Measurements from ENCODE around the gene SPACA7.
"Not testable (repeated sequence)": the region's sequence is repeated elsewhere in the genome, so short reads cannot be mapped to it uniquely, and the experiment has no call there.

SPACA7 gene

DNA sequence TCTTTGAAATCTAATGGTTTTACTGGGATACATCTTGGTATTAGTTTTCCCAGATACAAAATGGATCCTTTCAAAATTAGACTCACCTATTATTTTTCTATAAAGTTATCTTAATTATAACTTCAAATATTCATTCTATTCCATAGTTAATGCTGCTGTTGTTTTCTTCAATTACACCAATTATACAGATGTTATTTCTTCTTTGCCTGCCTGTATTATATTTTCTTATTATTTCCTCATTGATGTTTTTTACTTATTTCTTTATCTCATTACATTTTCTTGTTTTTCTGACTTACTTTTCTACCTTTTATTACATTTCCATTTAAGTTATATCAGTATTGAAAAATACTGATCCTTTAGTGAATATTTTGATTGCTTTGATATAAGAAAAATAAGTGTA, 40.9 kb downstream of the SPACA7 start:
- DNase-seq (ENCODE audit: extremely low spot score): no peak
- POLR2A ChIA-PET: no interaction called here
- TF ChIP-seq FOXK2 (IDR thresholded peaks at IDR 0.05): no peak
- no peak for TF ChIP-seq SUZ12 (IDR thresholded peaks at IDR 0.05)
- TF ChIP-seq HDGF (IDR thresholded peaks at IDR 0.05; ENCODE audit: borderline replicate concordance): no peak
- TF ChIP-seq ARNT (IDR thresholded peaks at IDR 0.05): no peak
- TF ChIP-seq, protein P1, sequence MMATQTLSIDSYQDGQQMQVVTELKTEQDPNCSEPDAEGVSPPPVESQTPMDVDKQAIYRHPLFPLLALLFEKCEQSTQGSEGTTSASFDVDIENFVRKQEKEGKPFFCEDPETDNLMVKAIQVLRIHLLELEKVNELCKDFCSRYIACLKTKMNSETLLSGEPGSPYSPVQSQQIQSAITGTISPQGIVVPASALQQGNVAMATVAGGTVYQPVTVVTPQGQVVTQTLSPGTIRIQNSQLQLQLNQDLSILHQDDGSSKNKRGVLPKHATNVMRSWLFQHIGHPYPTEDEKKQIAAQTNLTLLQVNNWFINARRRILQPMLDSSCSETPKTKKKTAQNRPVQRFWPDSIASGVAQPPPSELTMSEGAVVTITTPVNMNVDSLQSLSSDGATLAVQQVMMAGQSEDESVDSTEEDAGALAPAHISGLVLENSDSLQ (IDR thresholded peaks at IDR 0.05): no peak
- CTCF ChIA-PET: no interaction called here

DNA sequence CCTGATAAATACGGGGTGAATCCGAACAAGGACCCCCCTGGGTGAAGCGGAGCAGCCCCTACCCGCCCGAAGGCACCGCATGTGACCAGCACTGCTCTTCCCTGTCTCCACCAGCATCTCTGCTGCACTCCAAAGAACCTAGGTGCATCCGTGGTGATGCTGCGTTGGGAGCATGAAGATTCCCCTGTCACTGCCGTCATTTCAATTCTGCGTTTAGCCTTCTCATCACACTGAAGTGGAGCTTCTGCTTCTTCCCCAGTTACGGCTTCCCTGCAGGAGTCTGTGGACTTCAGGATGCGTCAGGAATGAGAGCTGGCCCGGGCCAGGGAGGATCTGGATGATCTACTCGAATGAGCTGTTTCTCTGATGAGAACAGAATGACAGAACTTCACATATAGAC, 47.9 kb downstream of the SPACA7 start:
- CTCF ChIA-PET: no interaction called here
- no peak for DNase-seq (ENCODE audit: extremely low spot score)
- POLR2A ChIA-PET: no interaction called here
- TF ChIP-seq ZNF384 (IDR thresholded peaks at IDR 0.05) (no peak), TARDBP (IDR thresholded peaks at IDR 0.05) (no peak), FOXK2 (IDR thresholded peaks at IDR 0.05) (no peak), ELF4 (IDR thresholded peaks at IDR 0.05) (no peak), HDGF (IDR thresholded peaks at IDR 0.05; ENCODE audit: borderline replicate concordance) (no peak), L3MBTL2 (conservative IDR thresholded peaks at IDR 0.05) (no peak), NFRKB (IDR thresholded peaks at IDR 0.05) (no peak), SUZ12 (IDR thresholded peaks at IDR 0.05) (no peak), ARNT (IDR thresholded peaks at IDR 0.05) (no peak), CTBP1 (IDR thresholded peaks at IDR 0.05; ENCODE audit: borderline replicate concordance) (no peak), LEF1 (IDR thresholded peaks at IDR 0.05; ENCODE audit: borderline replicate concordance) (no peak), BHLHE40 (IDR thresholded peaks at IDR 0.05; ENCODE audit: borderline replicate concordance) (no peak), SP1 (IDR thresholded peaks at IDR 0.05) (no peak), FOXM1 (IDR thresholded peaks at IDR 0.05; ENCODE audit: borderline replicate concordance) (no peak), FOXA1 (IDR thresholded peaks at IDR 0.05) (no peak)
- TF ChIP-seq, protein P1 (IDR thresholded peaks at IDR 0.05): no peak

DNA sequence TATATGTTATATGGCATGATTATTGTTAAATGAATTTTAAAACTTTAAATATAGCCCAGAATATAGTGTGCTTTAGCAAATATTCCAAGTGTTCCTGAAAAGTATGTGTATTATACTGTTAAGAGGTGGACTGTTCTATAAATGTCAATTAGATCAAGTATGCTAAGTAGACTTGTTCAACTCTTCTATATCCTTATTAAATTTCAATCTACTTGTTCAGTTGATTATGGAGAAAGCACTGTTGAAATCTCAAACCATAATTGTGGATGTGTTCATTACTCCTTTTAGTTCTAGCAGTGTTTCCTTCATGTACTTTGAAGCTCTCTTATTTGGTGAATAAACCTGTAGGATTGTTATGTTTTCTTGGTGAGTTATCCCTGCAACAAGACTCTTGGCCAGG, 52.5 kb downstream of the SPACA7 start:
- POLR2A ChIA-PET: no interaction called here
- no peak for DNase-seq (ENCODE audit: extremely low spot score)
- CTCF ChIA-PET: no interaction called here
- TF ChIP-seq LEF1 (IDR thresholded peaks at IDR 0.05; ENCODE audit: borderline replicate concordance) (no peak), HDGF (IDR thresholded peaks at IDR 0.05; ENCODE audit: borderline replicate concordance) (no peak), NFRKB (IDR thresholded peaks at IDR 0.05) (no peak), ARNT (IDR thresholded peaks at IDR 0.05) (no peak), BHLHE40 (IDR thresholded peaks at IDR 0.05; ENCODE audit: borderline replicate concordance) (no peak), ZNF384 (IDR thresholded peaks at IDR 0.05) (no peak), L3MBTL2 (conservative IDR thresholded peaks at IDR 0.05) (no peak), SUZ12 (IDR thresholded peaks at IDR 0.05) (no peak), FOXM1 (IDR thresholded peaks at IDR 0.05; ENCODE audit: borderline replicate concordance) (no peak), ELF4 (IDR thresholded peaks at IDR 0.05) (no peak), SP1 (IDR thresholded peaks at IDR 0.05) (no peak), FOXK2 (IDR thresholded peaks at IDR 0.05) (no peak), CTBP1 (IDR thresholded peaks at IDR 0.05; ENCODE audit: borderline replicate concordance) (no peak), TARDBP (IDR thresholded peaks at IDR 0.05) (no peak), FOXA1 (IDR thresholded peaks at IDR 0.05) (no peak)
- TF ChIP-seq, protein P1 (IDR thresholded peaks at IDR 0.05): no peak

DNA sequence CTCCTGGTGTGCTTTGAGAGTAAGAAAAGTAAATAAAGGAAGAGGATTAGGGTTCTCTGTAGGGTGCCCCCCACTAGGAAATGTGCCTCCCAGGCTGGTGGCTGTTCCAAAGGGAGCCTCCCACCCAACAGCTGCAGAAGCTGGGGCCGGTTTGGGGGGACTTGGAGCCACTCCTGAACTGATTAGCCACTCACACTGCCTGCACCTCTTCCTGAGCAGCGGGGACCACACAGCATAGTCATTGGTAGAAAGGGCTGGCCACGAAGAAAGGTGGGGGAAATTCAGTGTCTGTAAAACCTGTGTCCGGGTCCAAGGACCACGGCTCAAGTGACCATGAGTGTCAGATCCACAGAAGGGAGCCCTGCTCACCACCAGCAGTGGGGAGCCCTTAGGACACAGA, 55.6 kb downstream of the SPACA7 start:
- no peak for DNase-seq (ENCODE audit: extremely low spot score)
- ChIA-PET CTCF (no interaction called here), POLR2A (no interaction called here)
- TF ChIP-seq BHLHE40 (IDR thresholded peaks at IDR 0.05; ENCODE audit: borderline replicate concordance) (no peak), FOXM1 (IDR thresholded peaks at IDR 0.05; ENCODE audit: borderline replicate concordance) (no peak), HDGF (IDR thresholded peaks at IDR 0.05; ENCODE audit: borderline replicate concordance) (no peak), LEF1 (IDR thresholded peaks at IDR 0.05; ENCODE audit: borderline replicate concordance) (no peak), L3MBTL2 (conservative IDR thresholded peaks at IDR 0.05) (no peak), ELF4 (IDR thresholded peaks at IDR 0.05) (no peak), SUZ12 (IDR thresholded peaks at IDR 0.05) (no peak), ARNT (IDR thresholded peaks at IDR 0.05) (no peak), FOXA1 (IDR thresholded peaks at IDR 0.05) (no peak), SP1 (IDR thresholded peaks at IDR 0.05) (no peak), ZNF384 (IDR thresholded peaks at IDR 0.05) (no peak)
- TF ChIP-seq, protein P1 (IDR thresholded peaks at IDR 0.05): no peak

DNA sequence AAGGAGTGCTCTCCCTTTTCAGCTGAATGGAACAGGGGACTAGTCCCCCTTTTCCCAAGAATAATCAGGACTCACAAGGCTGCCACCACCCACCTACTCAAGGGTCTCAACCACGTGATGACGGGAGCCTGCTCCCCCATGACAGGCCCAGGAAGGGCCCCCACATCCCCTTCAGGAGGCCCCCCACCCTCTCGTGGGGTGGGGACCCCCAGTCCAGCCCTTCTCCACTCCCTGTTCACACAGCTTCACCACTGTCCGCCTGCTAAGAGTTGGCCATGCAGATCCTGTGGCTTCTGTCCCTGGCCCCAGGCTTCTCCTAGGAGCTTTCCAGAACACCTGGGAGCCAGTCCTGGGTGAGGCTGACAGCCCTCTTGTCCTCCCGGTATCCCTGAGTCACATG, 56.6 kb downstream of the SPACA7 start:
- POLR2A ChIA-PET; CTCF ChIA-PET; DNase-seq (ENCODE audit: extremely low spot score): not testable (repeated sequence)

DNA sequence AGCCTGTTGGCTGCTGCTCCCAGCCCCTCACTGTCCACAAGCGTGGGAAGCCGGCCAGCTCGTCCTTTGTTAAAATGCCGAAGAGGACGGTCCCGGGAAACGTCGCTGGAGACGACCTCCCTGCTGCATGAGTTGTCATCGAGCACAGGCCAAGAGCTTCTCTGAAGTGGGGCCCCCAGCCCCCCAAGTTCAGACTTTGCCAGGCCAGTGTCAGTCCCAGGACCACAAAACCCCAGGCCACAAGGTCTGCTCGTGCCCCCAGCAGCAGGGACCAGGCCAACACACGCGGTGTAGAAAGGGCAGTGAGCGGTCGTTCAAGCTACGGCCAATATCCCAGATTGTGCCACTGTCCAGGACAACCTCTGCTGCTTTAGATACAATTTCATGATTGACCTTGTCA, 57.4 kb downstream of the SPACA7 start:
- CTCF ChIA-PET; DNase-seq (ENCODE audit: extremely low spot score); POLR2A ChIA-PET: not testable (repeated sequence)

DNA sequence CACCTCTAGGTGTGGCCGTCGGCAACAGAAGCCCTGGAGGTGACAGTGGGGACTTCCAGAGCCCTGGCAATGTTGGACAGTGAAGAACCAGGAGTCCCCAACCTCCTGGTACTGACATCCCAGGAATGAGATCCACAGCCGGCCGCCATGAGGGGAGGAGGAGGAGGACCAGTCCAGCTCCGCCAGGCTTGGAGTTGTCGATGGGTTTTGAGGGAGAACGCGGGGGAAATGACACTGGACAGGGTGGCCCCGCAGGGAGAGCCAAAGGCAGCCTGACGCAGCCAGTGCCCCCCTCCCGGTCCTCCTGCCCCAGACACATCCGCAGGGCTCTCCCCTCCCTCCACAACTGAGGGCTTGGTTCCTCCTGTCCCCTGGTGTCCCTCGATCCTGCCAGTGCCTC, 57.9 kb downstream of the SPACA7 start:
- ChIA-PET POLR2A (no interaction called here), CTCF (no interaction called here)
- no peak for DNase-seq (ENCODE audit: extremely low spot score)
- no peak for TF ChIP-seq ZNF384 (IDR thresholded peaks at IDR 0.05)
- TF ChIP-seq BHLHE40 (IDR thresholded peaks at IDR 0.05; ENCODE audit: borderline replicate concordance): no peak
- TF ChIP-seq L3MBTL2 (conservative IDR thresholded peaks at IDR 0.05): no peak
- no peak for TF ChIP-seq NFRKB (IDR thresholded peaks at IDR 0.05)
- no peak for TF ChIP-seq CTBP1 (IDR thresholded peaks at IDR 0.05; ENCODE audit: borderline replicate concordance)
- no peak for TF ChIP-seq LEF1 (IDR thresholded peaks at IDR 0.05; ENCODE audit: borderline replicate concordance)
- no peak for TF ChIP-seq SUZ12 (IDR thresholded peaks at IDR 0.05)

Data from HEK293T (cell line).